HCT116 (cell line): Measurements from ENCODE around the gene FBXO15. TPM values are rescaled to one million over a fixed set of nuclear protein-coding genes. Genes with fewer than 3 reads are reported as not detected.

Experiments
- ATAC-seq: fragments of 200-7000 bp; cut with Tn5 transposase; 2 replicates; pipeline ENCODE4 v1.9.1; 2020; ENCODE audit warnings: mild to moderate bottlenecking, moderate library complexity
- BruUV-seq: library from RNA; stranded (reverse); fragments of 400-500 nt; replicated peaks from 2 replicates; lab custom pipeline; 2021; lab: Mats Ljungman, UMichigan
- CTCF ChIA-PET: fragments of 300-600 bp; sonication (Branson Sonifier 250); formaldehyde crosslinking; loops from one replicate; lab custom pipeline; 2021; ENCODE audit warnings: antibody characterized with exemption; lab: Charles Lee
- POLR2A ChIA-PET: fragments of 300-600, 350-600 bp; sonication (Branson Sonifier 250); formaldehyde crosslinking; loops from one replicate; lab custom pipeline; 2021; ENCODE audit warnings: antibody characterized with exemption; lab: Charles Lee
- RAD21 ChIA-PET, 2 experiments: fragments of 300-600 bp; sonication (Branson Sonifier 250); formaldehyde crosslinking; loops; one replicate each; lab custom pipeline; 2023; ENCODE audit warnings: low total read pairs in 2 of 2; ENCODE audit not compliant: uncharacterized antibody in 2 of 2, unreplicated experiment in 2 of 2, low non-redundant PET in 1 of 2; lab: Charles Lee
- DNase-seq: peaks from one replicate; pipeline ENCODE4 v3.0.0-alpha.2; 2010; ENCODE audit warnings: low read depth, low spot score
- H2AFZ ChIP-seq: fragments of 200-600 bp; shearing (Covaris generic), sonication (generic); 2 replicates; pipeline ENCODE4 v1.6.1; 2017; ENCODE audit warnings: low read depth, mixed run types, mixed read lengths, antibody characterized with exemption, low read length; ENCODE audit not compliant: poor library complexity, severe bottlenecking
- H3K27ac ChIP-seq: 2 replicates; pipeline ENCODE4 v1.5.1; 2012; ENCODE audit warnings: low read depth, low read length
- H3K27me3 ChIP-seq: fragments of 200-600 bp; sonication (generic); 2 replicates; pipeline ENCODE4 v1.6.1; 2016; ENCODE audit warnings: mixed run types, low read length, mixed read lengths; ENCODE audit not compliant: insufficient read depth
- H3K36me3 ChIP-seq, 2 experiments: fragments of 200-500 bp in 1 of 2; fragments of 200-600 bp in 1 of 2; sonication (Bioruptor generic) in 1 of 2; sonication (generic) in 1 of 2; 2 replicates each; pipeline versions ENCODE4 v1.5.1 to v1.6.1; 2014 to 2016; ENCODE audit warnings: low read length in 2 of 2, inconsistent platforms in 1 of 2, mixed read lengths in 1 of 2, mixed run types in 1 of 2; ENCODE audit not compliant: insufficient read depth in 2 of 2, control insufficient read depth in 1 of 2
- H3K4me1 ChIP-seq, 2 experiments: fragments of 200-600 bp in 1 of 2; sonication (generic) in 1 of 2; 2 replicates each; pipeline versions ENCODE4 v1.5.1 to v1.6.1; 2012 to 2017; ENCODE audit warnings: low read length in 2 of 2, inconsistent platforms in 1 of 2, mild to moderate bottlenecking in 1 of 2, mixed read lengths in 1 of 2, mixed run types in 1 of 2, moderate library complexity in 1 of 2; ENCODE audit not compliant: insufficient read depth in 2 of 2, control insufficient read depth in 1 of 2
- H3K4me2 ChIP-seq: fragments of 200-600 bp; sonication (generic); 2 replicates; pipeline ENCODE4 v1.6.1; 2017; ENCODE audit warnings: mixed run types, low read length, mixed read lengths
- H3K4me3 ChIP-seq, 2 experiments: fragments of 200-600 bp in 1 of 2; sonication (generic) in 1 of 2; replicated peaks in 1 of 2; 2 replicates each; pipeline ENCODE4 v1.5.1; 2011 to 2016; ENCODE audit warnings: low read length in 2 of 2, control low read depth in 1 of 2, low read depth in 1 of 2, mild to moderate bottlenecking in 1 of 2, mixed read lengths in 1 of 2, mixed run types in 1 of 2
- H3K79me2 ChIP-seq: fragments of 200-600 bp; sonication (generic); 2 replicates; pipeline ENCODE4 v1.6.1; 2017; ENCODE audit warnings: mild to moderate bottlenecking, mixed run types, low read length, moderate library complexity, mixed read lengths; ENCODE audit not compliant: insufficient read depth
- H3K9ac ChIP-seq: fragments of 200-600 bp; sonication (generic); 2 replicates; pipeline ENCODE4 v1.6.1; 2016; ENCODE audit warnings: low read length, mixed read lengths
- H3K9me2 ChIP-seq: fragments of 200-600 bp; sonication (generic), shearing (Covaris generic); 2 replicates; pipeline ENCODE4 v1.6.1; 2017; ENCODE audit warnings: mixed run types, mild to moderate bottlenecking, moderate library complexity; ENCODE audit not compliant: insufficient read depth
- H3K9me3 ChIP-seq, 2 experiments: fragments of 200-500 bp in 1 of 2; fragments of 200-600 bp in 1 of 2; sonication (Bioruptor generic) in 1 of 2; sonication (generic) in 1 of 2; 2 replicates each; pipeline ENCODE4 v1.6.1; 2014 to 2017; ENCODE audit warnings: low read length in 2 of 2, mixed read lengths in 2 of 2, inconsistent platforms in 1 of 2, low read depth in 1 of 2, mild to moderate bottlenecking in 1 of 2, mixed run types in 1 of 2, moderate library complexity in 1 of 2; ENCODE audit not compliant: control insufficient read depth in 1 of 2, insufficient read depth in 1 of 2
- H4K20me1 ChIP-seq: fragments of 200-600 bp; sonication (generic), shearing (Covaris generic); 2 replicates; pipeline ENCODE4 v1.6.1; 2017; ENCODE audit warnings: mixed run types, mild to moderate bottlenecking, moderate library complexity; ENCODE audit not compliant: insufficient read depth
- ATF3 ChIP-seq: IDR thresholded peaks from 2 replicates; pipeline ENCODE4 v1.6.1; 2012
- CEBPB ChIP-seq: IDR thresholded peaks from 2 replicates; pipeline ENCODE4 v1.6.1; 2012; ENCODE audit warnings: low read depth
- CTCF ChIP-seq, 3 experiments: fragments of 200-600 bp in 1 of 3; sonication (generic) in 1 of 3; IDR thresholded peaks in 2 of 3; conservative IDR thresholded peaks in 1 of 3; 2 replicates each; pipeline ENCODE4 v1.5.1; 2012 to 2017; ENCODE audit warnings: low read depth in 2 of 3, low read length in 2 of 3, antibody characterized with exemption in 1 of 3, borderline replicate concordance in 1 of 3, control low read depth in 1 of 3, mild to moderate bottlenecking in 1 of 3, mixed read lengths in 1 of 3, mixed run types in 1 of 3, moderate library complexity in 1 of 3; ENCODE audit not compliant: insufficient read depth in 1 of 3
- EGR1 ChIP-seq: IDR thresholded peaks from 2 replicates; pipeline ENCODE4 v1.6.1; 2012; ENCODE audit warnings: low read depth
- ELF1 ChIP-seq: IDR thresholded peaks from 2 replicates; pipeline ENCODE4 v1.6.1; 2012; ENCODE audit warnings: low read depth, borderline replicate concordance
- EZH2phosphoT487 ChIP-seq: fragments of 200-600 bp; IDR thresholded peaks from 2 replicates; pipeline ENCODE4 v1.6.1; 2018; ENCODE audit warnings: antibody characterized with exemption, borderline replicate concordance
- FOSL1 ChIP-seq: IDR thresholded peaks from 2 replicates; pipeline ENCODE4 v1.6.1; 2012; ENCODE audit warnings: low read depth
- POLR2A ChIP-seq: IDR thresholded peaks from 2 replicates; pipeline ENCODE4 v1.7.0; 2011; ENCODE audit warnings: borderline replicate concordance; ENCODE audit not compliant: insufficient read depth, insufficient read length; ENCODE audit errors: extremely low read depth
- POLR2AphosphoS5 ChIP-seq: IDR thresholded peaks from 2 replicates; pipeline ENCODE4 v1.6.1; 2011; ENCODE audit warnings: mild to moderate bottlenecking, low read depth, low read length, moderate library complexity
- RAD21 ChIP-seq: IDR thresholded peaks from 2 replicates; pipeline ENCODE4 v1.6.1; 2012; ENCODE audit warnings: low read depth, mild to moderate bottlenecking
- REST ChIP-seq: IDR thresholded peaks from 2 replicates; pipeline ENCODE4 v1.6.1; 2012; ENCODE audit warnings: low read depth
- SIN3A ChIP-seq: IDR thresholded peaks from 2 replicates; pipeline ENCODE4 v1.6.1; 2012; ENCODE audit warnings: low read depth
- SP1 ChIP-seq: IDR thresholded peaks from 2 replicates; pipeline ENCODE4 v1.6.1; 2012; ENCODE audit warnings: low read depth
- SRF ChIP-seq: IDR thresholded peaks from 2 replicates; pipeline ENCODE4 v1.6.1; 2012; ENCODE audit warnings: low read depth
- TCF7L2 ChIP-seq: IDR thresholded peaks from 2 replicates; pipeline ENCODE4 v1.7.0; 2011; ENCODE audit warnings: borderline replicate concordance, inconsistent platforms; ENCODE audit not compliant: insufficient read depth, insufficient read length; ENCODE audit errors: extremely low read depth
- YY1 ChIP-seq: IDR thresholded peaks from 2 replicates; pipeline ENCODE4 v1.6.1; 2011; ENCODE audit warnings: low read length, low read depth, moderate library complexity, mild to moderate bottlenecking; ENCODE audit not compliant: insufficient replicate concordance; ENCODE audit errors: extremely low read depth
- ZFX ChIP-seq: fragments of 450-650 bp; IDR thresholded peaks from 2 replicates; pipeline ENCODE4 v1.6.1; 2017
- ZNF274 ChIP-seq: fragments of 200-500 bp; sonication (Bioruptor generic); IDR thresholded peaks from 2 replicates; pipeline ENCODE4 v1.6.1; 2014; ENCODE audit warnings: mild to moderate bottlenecking, low read depth, low read length, inconsistent platforms
- intact Hi-C: fragments of 100-400 bp; cut with micrococcal nuclease; formaldehyde crosslinking; loops from 2 replicates; pipeline ENCODE4 v1.10.0; 2022
- total RNA-seq: library from RNA; stranded (reverse); gene quantifications from one replicate; pipeline ENCODE4 v1.2.1, GENCODE V29; 2021; ENCODE audit not compliant: unreplicated experiment
- TF ChIP-seq, protein P1 (sequence below): IDR thresholded peaks from 2 replicates; pipeline ENCODE4 v1.6.1; 2012
- TF ChIP-seq, protein P2 (sequence below): IDR thresholded peaks from 2 replicates; pipeline ENCODE4 v1.6.1; 2011; ENCODE audit warnings: mild to moderate bottlenecking, low read length, moderate library complexity; ENCODE audit not compliant: insufficient replicate concordance; ENCODE audit errors: extremely low read depth

Gene FBXO15
- total RNA-seq, 1 experiment from 2014 or later, result 1.1 TPM

DNA sequence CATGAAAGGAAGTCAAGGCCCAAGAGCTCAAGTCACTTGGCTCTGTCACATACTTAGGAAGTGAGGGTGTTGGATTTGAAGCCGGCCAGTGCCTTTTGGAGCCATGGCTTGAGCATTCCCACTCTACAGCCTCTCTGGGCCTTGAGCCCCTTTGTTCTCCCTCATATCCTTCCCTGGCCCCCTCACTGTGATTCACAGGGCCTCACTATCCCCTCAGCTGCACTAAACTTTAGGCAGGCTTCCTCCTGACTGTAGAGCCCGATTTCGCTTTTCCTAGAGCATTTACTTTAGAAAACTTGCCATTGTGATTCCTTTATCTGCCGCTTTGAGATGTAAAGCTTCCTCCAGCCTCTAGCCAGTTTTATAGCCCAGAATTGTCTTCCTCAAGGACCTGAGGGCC lies 107.6 kb downstream of the FBXO15 start:
- no peaks in the 10 kb centered on the region for H3K36me3 ChIP-seq
- no peak for ATAC-seq
- H3K79me2 ChIP-seq, result no peaks in the 10 kb centered on the region
- no peak overlapping the region for H2AFZ ChIP-seq
- DNase-seq, result no peak
- H3K27me3 ChIP-seq, result no peaks in the 10 kb centered on the region
- CTCF ChIA-PET, result interaction anchor here (0.6 kb wide), 1 partner anchor 10 kb away, joined by 3 read pairs; no protein-coding TSS in a partner anchor
- intact Hi-C loops, result loop anchor here (2.0 to 10.0 kb wide), 2 partner anchors 77 to 515 kb away; no protein-coding TSS in a partner anchor
- TF ChIP-seq SRF (no peak), ATF3 (no peak), SP1 (no peak), EGR1 (no peak), REST (no peak), ELF1 (no peak), EZH2phosphoT487 (no peak), POLR2A (no peak), ZFX (no peak), SIN3A (no peak), CTCF (IDR thresholded peaks at IDR 0.05 in 2 of 3, conservative IDR thresholded peaks at IDR 0.05 in 1 of 3; ENCODE audit: borderline replicate concordance in 1 of 3, insufficient read depth in 1 of 3, low read depth in 2 of 3, low read length in 2 of 3) (no peak), TCF7L2 (no peak), YY1 (no peak), ZNF274 (no peak), CEBPB (no peak), POLR2AphosphoS5 (no peak), RAD21 (no peak), FOSL1 (no peak)
- TF ChIP-seq, protein P1, sequence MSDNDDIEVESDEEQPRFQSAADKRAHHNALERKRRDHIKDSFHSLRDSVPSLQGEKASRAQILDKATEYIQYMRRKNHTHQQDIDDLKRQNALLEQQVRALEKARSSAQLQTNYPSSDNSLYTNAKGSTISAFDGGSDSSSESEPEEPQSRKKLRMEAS, result no peak
- TF ChIP-seq, protein P2, sequence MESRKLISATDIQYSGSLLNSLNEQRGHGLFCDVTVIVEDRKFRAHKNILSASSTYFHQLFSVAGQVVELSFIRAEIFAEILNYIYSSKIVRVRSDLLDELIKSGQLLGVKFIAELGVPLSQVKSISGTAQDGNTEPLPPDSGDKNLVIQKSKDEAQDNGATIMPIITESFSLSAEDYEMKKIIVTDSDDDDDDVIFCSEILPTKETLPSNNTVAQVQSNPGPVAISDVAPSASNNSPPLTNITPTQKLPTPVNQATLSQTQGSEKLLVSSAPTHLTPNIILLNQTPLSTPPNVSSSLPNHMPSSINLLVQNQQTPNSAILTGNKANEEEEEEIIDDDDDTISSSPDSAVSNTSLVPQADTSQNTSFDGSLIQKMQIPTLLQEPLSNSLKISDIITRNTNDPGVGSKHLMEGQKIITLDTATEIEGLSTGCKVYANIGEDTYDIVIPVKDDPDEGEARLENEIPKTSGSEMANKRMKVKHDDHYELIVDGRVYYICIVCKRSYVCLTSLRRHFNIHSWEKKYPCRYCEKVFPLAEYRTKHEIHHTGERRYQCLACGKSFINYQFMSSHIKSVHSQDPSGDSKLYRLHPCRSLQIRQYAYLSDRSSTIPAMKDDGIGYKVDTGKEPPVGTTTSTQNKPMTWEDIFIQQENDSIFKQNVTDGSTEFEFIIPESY, result no peak
- TF ChIP-seq, all 23 proteins: peak for 0
- no peaks in the 10 kb centered on the region for H3K9me3 ChIP-seq
- no peak overlapping the region for H3K9ac ChIP-seq
- H3K9me2 ChIP-seq, result no peaks in the 10 kb centered on the region
- no peak overlapping the region for H3K4me3 ChIP-seq
- BruUV-seq, result no TSS peak
- H3K27ac ChIP-seq, result no peak overlapping the region
- POLR2A ChIA-PET, result no interaction called here
- RAD21 ChIA-PET, result no interaction called here
- H3K4me2 ChIP-seq, result no peak overlapping the region
- no peaks in the 10 kb centered on the region for H4K20me1 ChIP-seq
- H3K4me1 ChIP-seq, result no peaks in the 10 kb centered on the region
